IMR-90 (cell line): ENCODE measurements around the gene RHBDL3. TPM values are rescaled to one million over a fixed set of nuclear protein-coding genes. Genes with fewer than 3 reads are reported as not detected.

Source experiments
- ATAC-seq: fragments of 200-7000 bp; cut with Tn5 transposase; 2 replicates; pipeline ENCODE4 v1.9.1; 2020; ENCODE audit warnings: low read depth, mild to moderate bottlenecking, moderate library complexity
- BruUV-seq: library from RNA; stranded (reverse); fragments of 400-500 nt; replicated peaks from 2 replicates; lab custom pipeline; 2021; lab: Mats Ljungman, UMichigan
- CTCF ChIA-PET: fragments of 300-600 bp; formaldehyde crosslinking; extraction: SDS; loops from one replicate; lab custom pipeline; 2021; ENCODE audit warnings: antibody characterized with exemption; lab: Yijun Ruan, JAX
- POLR2A ChIA-PET: fragments of 300-600 bp; sonication (Branson Sonifier 250); formaldehyde crosslinking; loops from one replicate; lab custom pipeline; 2022; ENCODE audit warnings: antibody characterized with exemption; ENCODE audit not compliant: unreplicated experiment; lab: Charles Lee
- DNase-seq: peaks from one replicate; pipeline ENCODE4 v3.0.0; 2013
- H2AFZ ChIP-seq: replicated peaks from 2 replicates; pipeline ENCODE3; 2013; ENCODE audit warnings: low read length, mild to moderate bottlenecking; ENCODE audit not compliant: poor library complexity
- H2AK5ac ChIP-seq: 2 replicates; pipeline ENCODE4 v1.6.1; 2013; ENCODE audit warnings: low read depth, low read length, inconsistent platforms
- H2AK9ac ChIP-seq: replicated peaks from 2 replicates; pipeline ENCODE3; 2013; ENCODE audit warnings: mild to moderate bottlenecking, low read depth, low read length, moderate library complexity; ENCODE audit not compliant: poor library complexity
- H2BK120ac ChIP-seq: 2 replicates; pipeline ENCODE4 v1.6.1; 2013; ENCODE audit warnings: low read depth, low read length, inconsistent platforms
- H2BK15ac ChIP-seq: 3 replicates; pipeline ENCODE4 v1.6.1; 2013; ENCODE audit warnings: low read depth, low read length, inconsistent platforms
- H2BK20ac ChIP-seq: 2 replicates; pipeline ENCODE4 v1.6.1; 2013; ENCODE audit warnings: low read depth, mild to moderate bottlenecking, inconsistent platforms, low read length, moderate library complexity
- H2BK5ac ChIP-seq: 2 replicates; pipeline ENCODE4 v1.6.1; 2013; ENCODE audit warnings: mild to moderate bottlenecking, low read depth, low read length, inconsistent platforms; ENCODE audit not compliant: poor library complexity, severe bottlenecking
- H3K14ac ChIP-seq: replicated peaks from 2 replicates; pipeline ENCODE4 v1.6.1; 2013; ENCODE audit warnings: low read depth, low read length, inconsistent platforms
- H3K18ac ChIP-seq: 2 replicates; pipeline ENCODE4 v1.6.1; 2013; ENCODE audit warnings: low read depth, low read length, control low read depth
- H3K23ac ChIP-seq: 2 replicates; pipeline ENCODE4 v1.6.1; 2013; ENCODE audit warnings: low read depth, low read length, inconsistent platforms
- H3K27ac ChIP-seq: 2 replicates; pipeline ENCODE4 v1.5.1; 2013; ENCODE audit warnings: mild to moderate bottlenecking, control low read depth, low read length; ENCODE audit not compliant: insufficient read depth
- H3K27me3 ChIP-seq: 2 replicates; pipeline ENCODE4 v1.6.1; 2013; ENCODE audit warnings: low read length; ENCODE audit not compliant: control insufficient read depth, insufficient read depth
- H3K36me3 ChIP-seq: 2 replicates; pipeline ENCODE4 v1.6.1; 2013; ENCODE audit warnings: low read length, mixed read lengths; ENCODE audit not compliant: control insufficient read depth, insufficient read depth
- H3K4ac ChIP-seq: 2 replicates; pipeline ENCODE4 v1.6.1; 2013; ENCODE audit warnings: low read depth, low read length, inconsistent platforms
- H3K4me1 ChIP-seq: 2 replicates; pipeline ENCODE4 v1.6.1; 2013; ENCODE audit warnings: low read length, mixed read lengths; ENCODE audit not compliant: control insufficient read depth, insufficient read depth
- H3K4me2 ChIP-seq: 2 replicates; pipeline ENCODE4 v1.6.1; 2013; ENCODE audit warnings: low read depth, mild to moderate bottlenecking, control low read depth, low read length, moderate library complexity
- H3K4me3 ChIP-seq: 2 replicates; pipeline ENCODE4 v1.5.1; 2013; ENCODE audit warnings: low read depth, mild to moderate bottlenecking, control low read depth, low read length, moderate library complexity; ENCODE audit not compliant: insufficient read depth
- H3K56ac ChIP-seq: 2 replicates; pipeline ENCODE4 v1.6.1; 2013; ENCODE audit warnings: low read length, inconsistent platforms; ENCODE audit not compliant: insufficient read depth; ENCODE audit errors: extremely low read depth
- H3K79me1 ChIP-seq, 2 experiments: 2 replicates each; pipeline ENCODE4 v1.6.1; 2013; ENCODE audit warnings: low read length in 2 of 2, inconsistent platforms in 1 of 2, low read depth in 1 of 2
- H3K9ac ChIP-seq: 2 replicates; pipeline ENCODE4 v1.6.1; 2013; ENCODE audit warnings: low read depth, low read length, control low read depth
- H3K9me1 ChIP-seq: 2 replicates; pipeline ENCODE4 v1.6.1; 2013; ENCODE audit warnings: low read length, inconsistent platforms; ENCODE audit not compliant: insufficient read depth
- H3K9me3 ChIP-seq: 2 replicates; pipeline ENCODE4 v1.6.1; 2013; ENCODE audit warnings: low read length; ENCODE audit not compliant: control insufficient read depth, insufficient read depth
- H4K20me1 ChIP-seq: 2 replicates; pipeline ENCODE4 v1.6.1; 2013; ENCODE audit warnings: low read length, inconsistent platforms; ENCODE audit not compliant: insufficient read depth
- H4K5ac ChIP-seq: 2 replicates; pipeline ENCODE4 v1.6.1; 2013; ENCODE audit warnings: mild to moderate bottlenecking, low read depth, low read length, control low read depth
- H4K8ac ChIP-seq, 2 experiments: 2 replicates each; pipeline ENCODE4 v1.6.1; 2013; ENCODE audit warnings: low read depth in 2 of 2, low read length in 2 of 2, control low read depth in 1 of 2, inconsistent platforms in 1 of 2
- H4K91ac ChIP-seq: 2 replicates; pipeline ENCODE4 v1.6.1; 2013; ENCODE audit warnings: low read depth, low read length, inconsistent platforms; ENCODE audit not compliant: insufficient read depth
- BHLHE40 ChIP-seq: fragments of 150-350 bp; IDR thresholded peaks from 2 replicates; pipeline ENCODE4 v1.6.1; 2016; ENCODE audit warnings: mild to moderate bottlenecking, low read depth, low read length
- CEBPB ChIP-seq: IDR thresholded peaks from 2 replicates; pipeline ENCODE4 v1.6.1; 2012; ENCODE audit warnings: low read depth, low read length, improper control_type of control experiment
- CHD1 ChIP-seq: IDR thresholded peaks from 2 replicates; pipeline ENCODE4 v1.6.1; 2012; ENCODE audit warnings: low read depth, low read length, improper control_type of control experiment
- CTCF ChIP-seq: conservative IDR thresholded peaks from 2 replicates; pipeline ENCODE4 v1.5.1; 2012; ENCODE audit warnings: mild to moderate bottlenecking, low read depth, low read length, improper control_type of control experiment
- FOS ChIP-seq: fragments of 150-350 bp; IDR thresholded peaks from 2 replicates; pipeline ENCODE4 v1.6.1; 2016; ENCODE audit warnings: low read depth, low read length
- MAZ ChIP-seq: IDR thresholded peaks from 2 replicates; pipeline ENCODE4 v1.6.1; 2012; ENCODE audit warnings: low read depth, mild to moderate bottlenecking, low read length, improper control_type of control experiment, moderate library complexity, borderline replicate concordance
- MXI1 ChIP-seq: IDR thresholded peaks from 2 replicates; pipeline ENCODE4 v1.6.1; 2012; ENCODE audit warnings: low read depth, mild to moderate bottlenecking, low read length, moderate library complexity, borderline replicate concordance
- NFE2L2 ChIP-seq: fragments of 150-350 bp; IDR thresholded peaks from 2 replicates; pipeline ENCODE4 v1.6.1; 2016; ENCODE audit warnings: low read depth, mild to moderate bottlenecking, low read length
- POLR2A ChIP-seq: IDR thresholded peaks from 2 replicates; pipeline ENCODE4 v1.6.1; 2012; ENCODE audit warnings: mild to moderate bottlenecking, low read depth, low read length
- RAD21 ChIP-seq: IDR thresholded peaks from 2 replicates; pipeline ENCODE4 v1.6.1; 2012; ENCODE audit warnings: low read length, improper control_type of control experiment
- RCOR1 ChIP-seq: IDR thresholded peaks from 2 replicates; pipeline ENCODE4 v1.6.1; 2012; ENCODE audit warnings: mild to moderate bottlenecking, low read length, improper control_type of control experiment; ENCODE audit not compliant: insufficient replicate concordance
- RFX5 ChIP-seq: IDR thresholded peaks from 2 replicates; pipeline ENCODE4 v1.8.0; 2012; ENCODE audit warnings: low read depth, mild to moderate bottlenecking, low read length, moderate library complexity
- SMC3 ChIP-seq: fragments of 150-350 bp; IDR thresholded peaks from 2 replicates; pipeline ENCODE4 v1.6.1; 2016; ENCODE audit warnings: low read depth, mild to moderate bottlenecking, antibody characterized with exemption, low read length, moderate library complexity
- WGBS, 2 experiments: methylation state at CpG; one replicate each; pipeline versions ENCODE4 v1.1.5 to v1.1.7; 2013; ENCODE audit warnings: missing lambda C conversion rate in 2 of 2; ENCODE audit not compliant: insufficient read length in 1 of 2; ENCODE audit errors: extremely low coverage in 2 of 2; 5-methylcytosine and 5-hydroxymethylcytosine counted together
- dilution Hi-C: fragments of 300-500 bp; cut with HindIII; formaldehyde crosslinking; loops from one replicate; pipeline ENCODE4 v1.14.3; 2018; ENCODE audit warnings: low sequenced_read_pairs; ENCODE audit not compliant: unreplicated experiment
- in situ Hi-C: fragments of 300-500 bp; cut with MboI; formaldehyde crosslinking; loops from 3 replicates; pipeline ENCODE4 v1.14.3; 2019; ENCODE audit warnings: low sequenced_read_pairs, inconsistent platforms, mixed read lengths
- intact Hi-C: fragments of 100-400 bp; cut with micrococcal nuclease; formaldehyde crosslinking; loops from 2 replicates; pipeline ENCODE4 v1.10.0; 2022
- polyA plus RNA-seq, 3 experiments: library from polyadenylated mRNA; depleted of rRNA; stranded (reverse); fragments of >200 nt; gene quantifications; 2 replicates each; pipeline ENCODE4 v1.2.3, GENCODE V29; 2012; ENCODE audit warnings: low replicate concordance in 1 of 3
- total RNA-seq: library from RNA; depleted of rRNA; stranded (reverse); fragments of >200 nt; gene quantifications from 2 replicates; pipeline ENCODE4 v1.2.3, GENCODE V29; 2012
- TF ChIP-seq, protein P1 (sequence below): fragments of 150-350 bp; IDR thresholded peaks from 2 replicates; pipeline ENCODE4 v1.6.1; 2017; ENCODE audit warnings: mild to moderate bottlenecking, antibody characterized with exemption, low read length, low read depth

The RHBDL3 gene
- total and polyA plus RNA-seq, 2 of the 4 experiments (the other 2 are of a cell fraction): 0.09 to 0.18 TPM

DNA sequence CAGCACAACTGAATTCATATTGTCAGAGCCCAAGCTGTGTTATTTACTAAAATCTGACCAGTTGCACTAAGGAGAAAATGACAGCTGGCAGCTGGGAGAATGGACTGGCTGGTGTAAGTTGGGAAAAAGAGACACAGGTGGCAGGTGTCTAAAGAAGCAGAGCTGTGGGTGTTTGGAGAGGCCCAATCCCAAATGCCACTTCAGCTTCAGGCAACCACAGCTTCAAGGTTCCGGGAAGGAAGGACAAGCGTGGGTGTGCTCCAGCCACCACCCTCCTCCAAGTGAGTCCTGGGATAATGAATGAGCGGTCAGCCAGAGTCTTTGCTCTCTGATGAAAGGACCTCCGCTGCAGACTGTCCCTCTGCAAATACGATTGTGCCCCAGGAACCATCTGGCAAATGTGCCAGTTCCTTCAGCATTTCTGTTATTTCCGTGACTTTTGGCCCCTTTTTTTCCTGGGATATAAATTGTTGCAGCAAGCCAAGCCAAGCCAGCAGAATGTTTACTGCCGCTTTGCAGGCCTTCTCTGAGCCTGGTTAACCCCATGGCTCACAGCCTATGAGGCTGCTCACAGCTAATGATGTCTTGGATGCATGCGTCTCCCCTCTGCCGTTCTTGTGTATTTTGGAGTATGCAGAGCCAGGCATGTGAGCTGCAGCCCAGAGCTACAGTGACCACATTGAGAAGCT is 9.5 kb upstream of the RHBDL3 start (continued):
- TF ChIP-seq, protein P1, sequence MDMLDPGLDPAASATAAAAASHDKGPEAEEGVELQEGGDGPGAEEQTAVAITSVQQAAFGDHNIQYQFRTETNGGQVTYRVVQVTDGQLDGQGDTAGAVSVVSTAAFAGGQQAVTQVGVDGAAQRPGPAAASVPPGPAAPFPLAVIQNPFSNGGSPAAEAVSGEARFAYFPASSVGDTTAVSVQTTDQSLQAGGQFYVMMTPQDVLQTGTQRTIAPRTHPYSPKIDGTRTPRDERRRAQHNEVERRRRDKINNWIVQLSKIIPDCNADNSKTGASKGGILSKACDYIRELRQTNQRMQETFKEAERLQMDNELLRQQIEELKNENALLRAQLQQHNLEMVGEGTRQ: no peak

DNA sequence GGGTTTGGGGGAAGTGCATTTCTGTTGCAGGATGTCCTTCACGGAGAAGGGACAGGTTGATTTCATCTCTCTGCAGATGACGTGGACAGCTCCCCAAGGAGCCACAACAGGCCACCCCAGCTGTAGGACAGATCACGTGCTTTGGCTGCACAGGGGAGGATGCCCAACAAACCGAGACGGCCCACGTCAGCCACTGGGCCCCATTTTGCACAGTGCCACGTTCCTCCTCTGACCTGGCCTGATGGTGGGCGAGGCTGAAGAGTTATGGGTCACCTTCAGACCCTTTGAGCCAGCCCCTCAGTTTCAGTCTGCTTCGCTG is 9.0 kb upstream of the RHBDL3 start:
- Histone ChIP-seq H3K9me1 (peaks cover 3% of the 10 kb centered on the region; the same call in 1 of the 2 replicates), H3K79me1 (no peaks in the 10 kb centered on the region), H3K27ac (no peak overlapping the region), H2AFZ (peak overlapping the region; percentile 5), H3K4me2 (no peak overlapping the region; the same call in 1 of the 2 replicates), H3K18ac (no peak overlapping the region), H3K4ac (no peak overlapping the region), H2BK120ac (no peak overlapping the region), H3K9me3 (no peaks in the 10 kb centered on the region), H3K56ac (no peak overlapping the region), H3K4me3 (no peak overlapping the region), H3K9ac (no peak overlapping the region), H3K27me3 (peaks cover 16% of the 10 kb centered on the region), H3K23ac (no peak overlapping the region), H4K91ac (no peak overlapping the region), H2BK20ac (no peak overlapping the region), H4K8ac (no peak overlapping the region), H2AK5ac (no peak overlapping the region), H3K36me3 (no peaks in the 10 kb centered on the region), H3K4me1 (peaks cover 6% of the 10 kb centered on the region; the same call in 1 of the 2 replicates), H2BK15ac (no peak overlapping the region), H2AK9ac (no peak overlapping the region), H4K20me1 (no peaks in the 10 kb centered on the region), H2BK5ac (no peak overlapping the region), H3K14ac (no peak overlapping the region), H4K5ac (no peak overlapping the region)
- in situ Hi-C loops (no loop called here), dilution Hi-C loops (no loop called here), intact Hi-C loops (loop anchor here (10.0 kb wide), 1 partner anchor 188 kb away; the partner anchor contains the start of gene PSMD11)
- ATAC-seq (no peak), DNase-seq (no peak)
- ChIA-PET CTCF (no interaction called here), POLR2A (no interaction called here)
- 48% methylated on average over 6 of the region's 9 CpGs; no CpG with 5 or more reads in 1 of the 2 experiments for WGBS, 2 experiments
- BruUV-seq: no TSS peak
- TF ChIP-seq, protein P1: no peak
- TF ChIP-seq BHLHE40: no peak
- TF ChIP-seq POLR2A: no peak
- no peak for TF ChIP-seq SMC3
- no peak for TF ChIP-seq CHD1
- TF ChIP-seq FOS: no peak
- TF ChIP-seq MXI1: no peak
- TF ChIP-seq CEBPB: no peak
- TF ChIP-seq MAZ: no peak
- TF ChIP-seq RFX5: no peak
- no peak for TF ChIP-seq NFE2L2
- TF ChIP-seq CTCF: no peak
- TF ChIP-seq RAD21: no peak
- no peak for TF ChIP-seq RCOR1
